Measurements from ENCODE around the gene PEX14.

GRCh38 chr1:10586125-10586524 is 111.4 kb downstream of the PEX14 start:
- no peak for TF ChIP-seq CTCF (IDR thresholded peaks at IDR 0.05)
- no peak for TF ChIP-seq POLR2A (IDR thresholded peaks at IDR 0.05)
